Testis (tissue), 2 donors: Measurements from ENCODE around the gene SYNDIG1.

Source experiments
- CTCF ChIP-seq, 3 experiments: fragments of 450-650 bp in 2 of 3; fragments of 200-600 bp in 1 of 3; sonication (generic) in 1 of 3; IDR thresholded peaks; one replicate each; pipeline ENCODE4 v1.5.1; 2016 to 2019; ENCODE audit warnings: antibody characterized with exemption in 3 of 3, mild to moderate bottlenecking in 2 of 3, moderate library complexity in 1 of 3
- POLR2A ChIP-seq: fragments of 450-650 bp; IDR thresholded peaks from one replicate; pipeline ENCODE4 v1.6.1; 2017; ENCODE audit warnings: antibody characterized with exemption, mild to moderate bottlenecking, moderate library complexity

- TF ChIP-seq POLR2A, result no peak
- TF ChIP-seq CTCF (IDR thresholded peaks at IDR 0.05), result no peak
These were observed 188.6 kb downstream of the SYNDIG1 start for GRCh38 chr20:24657878-24658620.
